Naive B cell (primary cell): Measurements from ENCODE around the gene HMGB3. TPM values are rescaled to one million over a fixed set of nuclear protein-coding genes. Genes with fewer than 3 reads are reported as not detected.

Experiments
- ATAC-seq, 2 donors: fragments of 150-1000 bp; cut with Tn5 transposase; 2 replicates each; pipeline ENCODE4 v1.10.0; 2021; ENCODE audit warnings: low read depth in 2 of 2, mild to moderate bottlenecking in 2 of 2, moderate library complexity in 2 of 2
- DNase-seq: peaks from one replicate; pipeline ENCODE4 v3.0.0; 2022
- H3K27ac Mint-ChIP-seq, 6 donors: one replicate each; pipeline ENCODE4 v1.8.0; 2020 to 2022; ENCODE audit warnings: mild to moderate bottlenecking in 6 of 6, mixed read lengths in 6 of 6, moderate library complexity in 5 of 6, inconsistent platforms in 2 of 6
- H3K27me3 Mint-ChIP-seq, 3 donors: one replicate each; pipeline ENCODE4 v1.8.0; 2021 to 2022; ENCODE audit warnings: mixed read lengths in 3 of 3, mild to moderate bottlenecking in 1 of 3
- H3K36me3 Mint-ChIP-seq, 2 donors: one replicate each; pipeline ENCODE4 v1.8.0; 2020 to 2022; ENCODE audit warnings: mixed read lengths in 2 of 2, inconsistent platforms in 1 of 2, mild to moderate bottlenecking in 1 of 2
- H3K4me1 Mint-ChIP-seq, 3 donors: one replicate each; pipeline ENCODE4 v1.8.0; 2020 to 2022; ENCODE audit warnings: mixed read lengths in 3 of 3, inconsistent platforms in 1 of 3, mild to moderate bottlenecking in 1 of 3, moderate library complexity in 1 of 3
- H3K4me3 Mint-ChIP-seq, 8 donors: one replicate each; pipeline ENCODE4 v1.8.0; 2020 to 2022; ENCODE audit warnings: mild to moderate bottlenecking in 8 of 8, mixed read lengths in 8 of 8, moderate library complexity in 8 of 8, inconsistent platforms in 2 of 8
- H3K9me3 Mint-ChIP-seq, 7 donors: one replicate each; pipeline ENCODE4 v1.8.0; 2020 to 2022; ENCODE audit warnings: mixed read lengths in 7 of 7, mild to moderate bottlenecking in 5 of 7, inconsistent platforms in 2 of 7, moderate library complexity in 1 of 7
- polyA plus RNA-seq, 6 donors: library from polyadenylated mRNA; unstranded; fragments of 300-500 nt; fragmentation: Illumina TruSeq; gene quantifications; one replicate each; pipeline ENCODE4 v1.2.3, GENCODE V29; 2021; ENCODE audit warnings: low read depth in 6 of 6

HMGB3 gene
- polyA plus RNA-seq = 1 to 10 TPM in 1 of 6 donors, under 1 TPM in 4, not detected in 1; 0.16 to 2.5 (median 0.48) TPM

- Mint-ChIP-seq H3K9me3 (peaks cover 0 to 4% (median 0%) of the 10 kb centered on the region in 7 donors), H3K36me3 (no peaks in the 10 kb centered on the region), H3K27ac (peak within 1 kb of the TSS in 3 of 6 donors; percentile 42 to 78 (median 53)), H3K4me3 (peak within 1 kb of the TSS; percentile 68 to 86 (median 82)), H3K27me3 (peaks cover 9 to 17% (median 10%) of the 10 kb centered on the region in 3 donors), H3K4me1 (peaks cover 8 to 11% (median 9%) of the 10 kb centered on the region in 3 donors)
- ATAC-seq = peak; percentile 94 to 95
- DNase-seq = peak; percentile 72
Measured at GRCh38 chrX:150982788-150983520, at the start of gene HMGB3. Gene HMGB3 (plus strand): TSS chrX:150983335. CDS start chrX:150985600, 2,265 bp downstream.

DNA sequence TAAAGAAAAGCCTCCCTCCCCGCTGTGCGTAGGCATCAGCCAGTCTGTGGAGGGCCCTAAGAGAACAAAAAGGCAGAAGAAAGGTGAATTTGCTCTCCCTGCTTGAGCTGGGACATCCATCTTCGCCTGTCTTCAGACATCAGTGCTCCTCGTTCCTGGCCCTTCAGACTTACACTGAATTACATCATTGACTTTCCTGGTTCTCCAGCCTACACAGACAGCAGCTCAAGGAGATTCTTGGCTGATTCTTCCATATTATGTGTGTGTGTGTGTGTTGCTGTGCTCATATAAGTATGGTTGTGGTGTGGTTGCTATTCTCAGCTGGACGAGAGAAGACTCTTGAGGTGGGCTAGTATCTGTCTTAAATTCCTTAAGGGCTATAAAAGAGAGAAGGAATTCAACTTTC, 49.2 kb upstream of the HMGB3 start:
- no peak overlapping the region for H3K4me3 Mint-ChIP-seq
- H3K36me3 Mint-ChIP-seq = no peaks in the 10 kb centered on the region
- peaks cover 0 to 9% (median 7%) of the 10 kb centered on the region in 3 donors for H3K27me3 Mint-ChIP-seq
- H3K9me3 Mint-ChIP-seq = peaks cover 0 to 8% (median 3%) of the 10 kb centered on the region in 7 donors
- H3K4me1 Mint-ChIP-seq = no peaks in the 10 kb centered on the region
- DNase-seq = no peak
- no peak for ATAC-seq
- no peak overlapping the region for H3K27ac Mint-ChIP-seq

DNA sequence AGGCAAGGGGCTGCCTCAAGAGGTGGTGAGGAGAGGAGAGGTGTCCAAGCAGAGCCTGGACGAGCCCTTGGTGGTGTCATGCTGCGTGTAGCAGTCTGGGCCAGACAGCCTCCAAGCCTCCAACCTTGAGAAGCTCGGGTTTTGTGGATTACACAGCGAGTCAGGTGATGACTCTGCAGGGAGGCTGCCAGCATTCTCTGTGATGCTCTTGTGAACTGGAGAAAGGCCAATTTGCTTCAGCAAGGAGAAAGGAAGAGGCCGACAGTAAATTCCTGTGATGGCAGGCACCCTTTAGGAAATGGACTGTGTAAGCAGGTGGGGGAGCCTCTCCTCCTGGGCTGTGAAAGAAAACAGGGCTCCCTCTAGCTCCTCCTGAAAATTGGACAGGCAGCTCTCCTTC, 48.7 kb upstream of the HMGB3 start:
- H3K27ac Mint-ChIP-seq = no peak overlapping the region
- DNase-seq = no peak
- H3K27me3 Mint-ChIP-seq = peaks cover 0 to 9% (median 7%) of the 10 kb centered on the region in 3 donors
- H3K4me3 Mint-ChIP-seq = no peak overlapping the region
- H3K36me3 Mint-ChIP-seq = no peaks in the 10 kb centered on the region
- no peaks in the 10 kb centered on the region for H3K4me1 Mint-ChIP-seq
- peaks cover 0 to 8% (median 3%) of the 10 kb centered on the region in 7 donors for H3K9me3 Mint-ChIP-seq
- no peak for ATAC-seq

- peak overlapping the region in 1 of 6 donors; percentile 16 for H3K27ac Mint-ChIP-seq
Measured at GRCh38 chrX:150935467-150935866, 47.7 kb upstream of the HMGB3 start.

GRCh38 chrX:150936556-150936955, 46.6 kb upstream of the HMGB3 start:
- H3K27me3 Mint-ChIP-seq = peaks cover 0 to 17% (median 7%) of the 10 kb centered on the region in 3 donors
- H3K36me3 Mint-ChIP-seq = no peaks in the 10 kb centered on the region
- DNase-seq (no peak), ATAC-seq (no peak)
- peak overlapping the region in 1 of 6 donors; percentile 49 for H3K27ac Mint-ChIP-seq
- no peak overlapping the region for H3K4me3 Mint-ChIP-seq
- peaks cover 0 to 8% (median 3%) of the 10 kb centered on the region in 7 donors for H3K9me3 Mint-ChIP-seq
- no peaks in the 10 kb centered on the region for H3K4me1 Mint-ChIP-seq

More at GRCh38 chrX:150935467-150935866, 47.7 kb upstream of the HMGB3 start:
- ATAC-seq = no peak
- Mint-ChIP-seq H3K27me3 (peaks cover 0 to 9% (median 7%) of the 10 kb centered on the region in 3 donors), H3K4me3 (no peak overlapping the region), H3K4me1 (no peaks in the 10 kb centered on the region), H3K36me3 (no peaks in the 10 kb centered on the region), H3K9me3 (peaks cover 0 to 8% (median 3%) of the 10 kb centered on the region in 7 donors)
- DNase-seq = no peak

- peak overlapping the region in 1 of 6 donors; percentile 43 for H3K27ac Mint-ChIP-seq
- H3K4me1 Mint-ChIP-seq = no peaks in the 10 kb centered on the region
- peaks cover 0 to 9% (median 4%) of the 10 kb centered on the region in 3 donors for H3K27me3 Mint-ChIP-seq
- ATAC-seq (no peak), DNase-seq (no peak)
- H3K4me3 Mint-ChIP-seq = no peak overlapping the region
- peaks cover 0 to 8% (median 4%) of the 10 kb centered on the region in 7 donors for H3K9me3 Mint-ChIP-seq
- no peaks in the 10 kb centered on the region for H3K36me3 Mint-ChIP-seq
Measured at GRCh38 chrX:150940844-150941495, 42.2 kb upstream of the HMGB3 start.

DNA sequence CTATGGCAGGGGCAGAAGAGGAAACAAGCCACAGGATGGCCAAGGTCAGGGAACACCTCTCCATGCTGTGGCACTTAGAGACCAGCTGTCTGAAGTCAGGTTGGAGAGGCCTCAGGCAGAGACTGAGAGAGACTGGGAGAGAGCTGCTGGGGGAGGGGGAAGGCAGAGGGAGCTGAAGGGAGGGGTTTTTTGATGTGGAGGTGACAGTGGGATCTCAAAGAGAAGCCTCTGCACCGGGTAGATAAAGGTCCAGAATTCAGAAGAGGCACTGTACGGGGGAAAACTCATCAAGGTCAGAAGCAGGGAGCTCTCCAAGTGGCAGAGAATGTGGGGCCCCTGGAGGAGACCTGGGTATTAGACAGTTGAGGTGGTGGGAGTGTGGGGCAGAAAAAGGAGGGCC, 41.6 kb upstream of the HMGB3 start:
- ATAC-seq = no peak
- Mint-ChIP-seq H3K27ac (peak overlapping the region in 1 of 6 donors; percentile 43), H3K27me3 (peaks cover 0 to 9% (median 4%) of the 10 kb centered on the region in 3 donors), H3K36me3 (no peaks in the 10 kb centered on the region), H3K4me1 (no peaks in the 10 kb centered on the region), H3K9me3 (peaks cover 0 to 8% (median 4%) of the 10 kb centered on the region in 7 donors), H3K4me3 (no peak overlapping the region)
- DNase-seq = no peak

DNA sequence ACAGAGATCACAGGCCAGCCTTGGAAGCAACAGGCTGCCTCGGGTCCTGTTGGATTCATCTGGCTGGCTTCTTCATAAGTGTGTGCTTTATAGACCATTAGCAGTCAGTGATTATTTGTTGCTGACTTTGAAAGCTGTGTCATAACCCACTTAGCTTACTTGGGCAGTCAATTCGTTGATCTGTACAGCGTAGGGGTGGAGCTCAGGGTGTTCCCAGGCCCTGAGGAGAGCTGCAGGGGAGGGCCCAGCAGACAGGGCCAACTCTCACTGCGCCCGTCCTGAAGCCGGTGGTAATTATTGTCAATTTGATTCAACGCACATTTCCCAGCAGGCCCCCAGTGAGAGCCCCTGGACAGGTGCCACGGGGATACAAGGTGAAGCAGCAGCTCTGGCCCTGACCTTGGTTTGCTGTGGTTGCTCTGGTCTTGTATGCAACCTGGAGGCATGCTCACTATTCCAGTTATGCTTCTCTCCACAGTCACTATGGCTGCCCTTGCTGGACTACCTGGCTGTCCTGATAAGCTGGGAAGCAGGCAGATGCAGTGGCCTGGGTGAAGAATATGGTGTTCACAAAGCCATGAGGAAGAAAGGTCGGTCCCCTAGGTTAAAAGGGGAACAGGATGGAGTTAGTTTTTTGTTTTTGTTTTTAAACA, 40.1 kb upstream of the HMGB3 start:
- no peaks in the 10 kb centered on the region for H3K4me1 Mint-ChIP-seq
- H3K27me3 Mint-ChIP-seq = peaks cover 4 to 19% (median 6%) of the 10 kb centered on the region in 3 donors
- ATAC-seq = no peak
- peaks cover 0 to 5% (median 0%) of the 10 kb centered on the region in 7 donors for H3K9me3 Mint-ChIP-seq
- no peak overlapping the region for H3K4me3 Mint-ChIP-seq
- no peaks in the 10 kb centered on the region for H3K36me3 Mint-ChIP-seq
- no peak overlapping the region for H3K27ac Mint-ChIP-seq
- no peak for DNase-seq

DNA sequence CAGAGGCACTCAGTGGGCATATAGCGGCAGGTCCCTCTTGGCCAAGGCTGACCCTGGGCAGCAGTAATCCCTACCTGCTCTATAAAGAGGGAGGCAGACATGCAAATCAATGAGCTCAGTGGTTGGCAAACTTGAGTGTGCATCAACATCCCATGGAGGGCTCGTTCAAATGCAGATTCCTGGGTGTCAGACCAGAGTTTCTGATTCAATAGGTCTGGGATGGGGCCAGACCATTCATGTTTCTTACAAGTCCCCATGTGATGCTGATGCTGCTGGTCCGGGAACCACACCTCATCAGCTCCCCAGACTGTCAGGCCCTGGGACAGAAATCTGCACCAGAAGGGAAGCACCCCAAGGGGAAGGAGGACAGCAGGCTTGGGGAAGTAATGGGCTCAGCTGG, 38.9 kb upstream of the HMGB3 start:
- ATAC-seq = no peak

DNA sequence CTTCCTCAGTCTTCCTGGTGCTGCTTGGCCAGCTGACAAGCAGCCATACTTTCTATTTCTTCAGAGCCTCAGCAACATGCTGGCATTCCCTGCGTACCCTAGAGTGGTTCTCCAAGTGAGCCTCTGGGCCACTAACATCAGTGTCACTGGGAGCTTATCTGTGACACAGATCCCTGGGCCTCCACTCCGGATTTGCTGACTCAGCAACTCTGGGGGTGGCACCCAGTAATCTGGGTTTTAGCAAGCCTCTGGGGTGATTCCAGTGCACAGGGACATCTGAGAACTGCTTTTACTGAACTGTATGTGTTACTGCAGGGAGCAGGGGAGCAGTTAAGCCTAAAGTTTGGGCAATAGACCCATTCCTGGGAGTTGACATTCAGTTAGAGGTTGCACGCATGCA, 28.2 kb upstream of the HMGB3 start:
- no peak overlapping the region for H3K27ac Mint-ChIP-seq
- ATAC-seq (no peak), DNase-seq (no peak)
- H3K4me3 Mint-ChIP-seq = peak overlapping the region in 1 of 8 donors; percentile 37
- peaks cover 13 to 23% (median 17%) of the 10 kb centered on the region in 3 donors for H3K27me3 Mint-ChIP-seq
- H3K4me1 Mint-ChIP-seq = no peaks in the 10 kb centered on the region
- no peaks in the 10 kb centered on the region for H3K36me3 Mint-ChIP-seq
- peaks cover 0 to 9% (median 4%) of the 10 kb centered on the region in 7 donors for H3K9me3 Mint-ChIP-seq

More for the DNA sequence above, 38.9 kb upstream of the HMGB3 start:
- no peaks in the 10 kb centered on the region for H3K36me3 Mint-ChIP-seq
- no peak overlapping the region for H3K27ac Mint-ChIP-seq
- DNase-seq = no peak
- H3K27me3 Mint-ChIP-seq = peaks cover 4 to 21% (median 6%) of the 10 kb centered on the region in 3 donors
- peaks cover 0 to 5% (median 0%) of the 10 kb centered on the region in 7 donors for H3K9me3 Mint-ChIP-seq
- H3K4me3 Mint-ChIP-seq = peak overlapping the region in 1 of 8 donors; percentile 45
- no peaks in the 10 kb centered on the region for H3K4me1 Mint-ChIP-seq

DNA sequence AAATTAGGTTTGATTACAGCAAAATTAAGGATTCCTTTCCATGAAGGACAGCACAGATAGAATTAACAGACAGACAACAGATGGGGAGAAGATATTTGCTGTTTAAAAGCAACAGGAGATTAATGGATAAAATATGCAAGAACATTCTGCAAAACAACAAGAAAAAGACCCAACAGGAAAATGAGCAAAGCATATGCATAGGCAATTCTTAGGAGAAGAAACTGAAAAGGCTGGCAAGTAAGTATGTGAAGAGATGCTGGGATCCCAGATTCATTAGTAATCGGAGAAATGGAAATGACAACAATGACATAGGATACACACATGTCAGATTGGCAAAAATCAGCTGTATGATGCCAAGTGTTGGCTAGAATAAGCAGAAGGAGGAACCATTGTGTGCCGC, 27.5 kb upstream of the HMGB3 start:
- peaks cover 13 to 23% (median 16%) of the 10 kb centered on the region in 3 donors for H3K27me3 Mint-ChIP-seq
- ATAC-seq = no peak
- H3K4me3 Mint-ChIP-seq = no peak overlapping the region
- peaks cover 0 to 9% (median 4%) of the 10 kb centered on the region in 7 donors for H3K9me3 Mint-ChIP-seq
- H3K36me3 Mint-ChIP-seq = no peaks in the 10 kb centered on the region
- DNase-seq = no peak
- no peaks in the 10 kb centered on the region for H3K4me1 Mint-ChIP-seq
- no peak overlapping the region for H3K27ac Mint-ChIP-seq

DNA sequence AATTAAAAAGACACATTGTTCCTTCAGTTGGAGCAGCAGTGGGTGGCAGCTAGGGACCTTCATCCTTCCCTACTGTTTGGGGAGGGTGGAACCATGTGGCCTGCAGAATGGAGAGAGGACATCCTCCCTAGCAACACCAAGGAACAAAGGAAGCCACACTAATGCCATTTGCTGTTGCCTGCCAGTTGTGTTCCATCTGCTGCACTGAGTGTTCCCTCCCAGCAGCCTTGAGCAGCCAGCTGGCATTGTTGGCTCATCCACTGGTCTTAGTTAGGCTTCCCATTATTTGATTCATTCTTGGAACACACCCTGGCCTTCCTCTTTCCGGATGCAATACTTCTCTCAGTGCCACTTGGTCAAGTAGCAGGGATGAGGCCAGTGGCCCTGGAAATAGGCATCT, 25.0 kb upstream of the HMGB3 start:
- no peaks in the 10 kb centered on the region for H3K36me3 Mint-ChIP-seq
- peaks cover 0 to 8% (median 4%) of the 10 kb centered on the region in 7 donors for H3K9me3 Mint-ChIP-seq
- H3K27ac Mint-ChIP-seq = no peak overlapping the region
- H3K27me3 Mint-ChIP-seq = peaks cover 7 to 15% (median 13%) of the 10 kb centered on the region in 3 donors
- ATAC-seq (no peak), DNase-seq (no peak)
- H3K4me1 Mint-ChIP-seq = no peaks in the 10 kb centered on the region
- no peak overlapping the region for H3K4me3 Mint-ChIP-seq

DNA sequence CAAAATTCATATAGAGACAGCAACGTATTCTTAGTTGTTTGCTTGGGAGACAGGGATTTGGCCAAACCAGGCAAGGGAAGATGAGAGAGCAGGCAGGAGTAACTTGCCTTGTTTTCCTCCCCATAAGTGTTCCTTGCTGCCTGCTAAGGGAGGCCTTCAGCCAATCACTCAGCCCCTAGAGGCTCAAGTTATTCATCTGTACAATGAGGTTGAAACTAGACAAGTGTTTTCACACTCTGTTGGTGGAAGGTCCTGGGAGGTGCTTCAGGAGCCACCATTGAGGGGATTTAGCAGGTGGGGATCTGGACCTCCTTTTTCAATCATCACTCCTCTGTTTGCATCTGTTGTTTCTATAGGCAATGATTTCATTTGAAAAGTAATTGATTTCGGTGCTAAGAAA, 23.6 kb upstream of the HMGB3 start:
- no peak overlapping the region for H3K4me3 Mint-ChIP-seq
- peaks cover 0 to 5% (median 4%) of the 10 kb centered on the region in 7 donors for H3K9me3 Mint-ChIP-seq
- H3K27ac Mint-ChIP-seq = no peak overlapping the region
- no peaks in the 10 kb centered on the region for H3K36me3 Mint-ChIP-seq
- H3K4me1 Mint-ChIP-seq = no peaks in the 10 kb centered on the region
- peaks cover 6 to 7% (median 7%) of the 10 kb centered on the region in 3 donors for H3K27me3 Mint-ChIP-seq
- ATAC-seq = no peak
- no peak for DNase-seq
